ENCODE data around the gene LCE7A. TPM values are rescaled to one million over a fixed set of nuclear protein-coding genes. Genes with fewer than 3 reads are reported as not detected.

LCE7A gene
- total and polyA plus RNA-seq, 2 of the 4 experiments (the other 2 are of a cell fraction) = not detected

DNA sequence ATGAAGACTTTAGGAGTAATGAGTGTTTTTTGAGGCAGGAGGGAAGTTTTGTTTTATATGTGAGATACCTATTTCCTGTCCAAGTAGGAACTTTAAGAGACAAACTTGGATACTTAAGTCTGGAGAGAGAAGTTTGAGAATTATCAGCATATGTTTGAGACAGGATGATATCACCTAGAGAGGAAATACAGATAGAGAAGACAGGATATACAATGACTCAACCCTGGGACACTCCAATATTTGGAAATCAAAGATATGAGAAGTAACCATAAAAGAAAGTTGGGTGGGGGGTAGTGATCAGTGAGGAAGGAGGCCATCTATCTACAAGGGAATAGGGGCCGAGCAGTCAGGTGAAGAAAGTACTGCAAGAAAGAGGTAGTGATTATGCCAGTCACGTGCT is 6.5 kb downstream of the LCE7A start:
- Histone ChIP-seq H3K14ac (replicated peaks; ENCODE audit: low read depth, low read length) (no peak overlapping the region), H3K36me3 (ENCODE audit: control insufficient read depth, insufficient read depth, low read length) (no peaks in the 10 kb centered on the region), H4K5ac (ENCODE audit: low read depth, low read length) (no peak overlapping the region), H3K27ac (ENCODE audit: insufficient read depth, low read length) (no peak overlapping the region), H2BK20ac (ENCODE audit: low read depth, low read length) (no peak overlapping the region), H2AK9ac (replicated peaks; ENCODE audit: low read depth, low read length, poor library complexity) (no peak overlapping the region), H3K4me1 (ENCODE audit: control insufficient read depth, insufficient read depth, low read length) (no peaks in the 10 kb centered on the region), H2AFZ (replicated peaks; ENCODE audit: low read length, poor library complexity) (no peak overlapping the region), H3K23ac (ENCODE audit: low read depth, low read length) (no peak overlapping the region), H2BK15ac (ENCODE audit: low read depth, low read length) (no peak overlapping the region), H3K4me3 (ENCODE audit: insufficient read depth, low read depth, low read length) (no peak overlapping the region), H3K9ac (ENCODE audit: low read depth, low read length) (no peak overlapping the region), H3K18ac (ENCODE audit: low read depth, low read length) (no peak overlapping the region), H2AK5ac (ENCODE audit: low read depth, low read length) (no peak overlapping the region), H2BK5ac (ENCODE audit: low read depth, low read length, poor library complexity, severe bottlenecking) (no peak overlapping the region), H2BK120ac (ENCODE audit: low read depth, low read length) (no peak overlapping the region), H3K9me3 (ENCODE audit: control insufficient read depth, insufficient read depth, low read length) (no peaks in the 10 kb centered on the region), H3K4ac (ENCODE audit: low read depth, low read length) (no peak overlapping the region), H3K4me2 (ENCODE audit: low read depth, low read length) (no peak overlapping the region), H3K56ac (ENCODE audit: extremely low read depth, insufficient read depth, low read length) (no peak overlapping the region), H3K27me3 (ENCODE audit: control insufficient read depth, insufficient read depth, low read length) (no peaks in the 10 kb centered on the region), H3K79me1 (ENCODE audit: low read depth in 1 of 2, low read length in 2 of 2) (no peaks in the 10 kb centered on the region), H3K9me1 (ENCODE audit: insufficient read depth, low read length) (no peaks in the 10 kb centered on the region), H4K91ac (ENCODE audit: insufficient read depth, low read depth, low read length) (no peak overlapping the region), H4K20me1 (ENCODE audit: insufficient read depth, low read length) (no peaks in the 10 kb centered on the region), H4K8ac (ENCODE audit: low read depth in 2 of 2, low read length in 2 of 2) (no peak overlapping the region)
- ATAC-seq (ENCODE audit: low read depth) = no peak
- TF ChIP-seq RFX5 (IDR thresholded peaks at IDR 0.05; ENCODE audit: low read depth, low read length) = no peak
- TF ChIP-seq MAFK (IDR thresholded peaks at IDR 0.05; ENCODE audit: low read depth, low read length) = no peak
- no peak for TF ChIP-seq BHLHE40 (IDR thresholded peaks at IDR 0.05; ENCODE audit: low read depth, low read length)
- no peak for TF ChIP-seq POLR2A (IDR thresholded peaks at IDR 0.05; ENCODE audit: low read depth, low read length)
- TF ChIP-seq, protein P1, sequence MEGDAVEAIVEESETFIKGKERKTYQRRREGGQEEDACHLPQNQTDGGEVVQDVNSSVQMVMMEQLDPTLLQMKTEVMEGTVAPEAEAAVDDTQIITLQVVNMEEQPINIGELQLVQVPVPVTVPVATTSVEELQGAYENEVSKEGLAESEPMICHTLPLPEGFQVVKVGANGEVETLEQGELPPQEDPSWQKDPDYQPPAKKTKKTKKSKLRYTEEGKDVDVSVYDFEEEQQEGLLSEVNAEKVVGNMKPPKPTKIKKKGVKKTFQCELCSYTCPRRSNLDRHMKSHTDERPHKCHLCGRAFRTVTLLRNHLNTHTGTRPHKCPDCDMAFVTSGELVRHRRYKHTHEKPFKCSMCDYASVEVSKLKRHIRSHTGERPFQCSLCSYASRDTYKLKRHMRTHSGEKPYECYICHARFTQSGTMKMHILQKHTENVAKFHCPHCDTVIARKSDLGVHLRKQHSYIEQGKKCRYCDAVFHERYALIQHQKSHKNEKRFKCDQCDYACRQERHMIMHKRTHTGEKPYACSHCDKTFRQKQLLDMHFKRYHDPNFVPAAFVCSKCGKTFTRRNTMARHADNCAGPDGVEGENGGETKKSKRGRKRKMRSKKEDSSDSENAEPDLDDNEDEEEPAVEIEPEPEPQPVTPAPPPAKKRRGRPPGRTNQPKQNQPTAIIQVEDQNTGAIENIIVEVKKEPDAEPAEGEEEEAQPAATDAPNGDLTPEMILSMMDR (conservative IDR thresholded peaks at IDR 0.05; ENCODE audit: low read depth, low read length) = no peak
- no peak for TF ChIP-seq CEBPB (IDR thresholded peaks at IDR 0.05; ENCODE audit: low read depth, low read length)
- dilution Hi-C loops (cut with HindIII; ENCODE audit: low sequenced_read_pairs, unreplicated experiment) = no loop called here
- WGBS, 2 experiments (ENCODE audit: extremely low coverage in 2 of 2, insufficient read length in 1 of 2) = no CpG with 5 or more reads among the region's 2 CpGs
- ChIA-PET POLR2A (ENCODE audit: unreplicated experiment) (no interaction called here), CTCF (no interaction called here)
- intact Hi-C loops (cut with micrococcal nuclease) = loop anchor here (1.0 kb wide), 1 partner anchor 65 kb away; no protein-coding TSS in a partner anchor
- in situ Hi-C loops (cut with MboI; ENCODE audit: low sequenced_read_pairs) = no loop called here
- BruUV-seq (replicated peaks) = no TSS peak
- no peak for DNase-seq
